OCI-LY3 (cell line): ENCODE results near the gene MRAS.

Experiments
- CTCF ChIP-seq: fragments of 200-600, 300-600 bp; sonication (generic); IDR thresholded peaks from 2 replicates; pipeline ENCODE4 v1.5.1; 2014; ENCODE audit warnings: antibody characterized with exemption, low read length, low read depth
- EZH2phosphoT487 ChIP-seq: fragments of 200-600 bp; shearing (Covaris generic); IDR thresholded peaks from 2 replicates; pipeline ENCODE4 v1.6.1; 2018; ENCODE audit warnings: antibody characterized with exemption, mixed run types, low read depth

- TF ChIP-seq CTCF, result no peak
- no peak for TF ChIP-seq EZH2phosphoT487
These were observed 8.5 kb downstream of the MRAS start for GRCh38 chr3:138356730-138357405.
